DMS 273 treated with DMSO at 0.1 percent for 48 hours (cell line): Measurements from ENCODE around the gene PRR11.
A peak's percentile ranks its signal among the peaks of the same experiment; 100 is the strongest.
"Not testable (repeated sequence)": the region's sequence is repeated elsewhere in the genome, so short reads cannot be mapped to it uniquely, and the experiment has no call there.

Source experiments
- DNase-seq: peaks from one replicate; lab custom pipeline; 2025; lab: John Stamatoyannopoulos, UW

PRR11 gene

DNA sequence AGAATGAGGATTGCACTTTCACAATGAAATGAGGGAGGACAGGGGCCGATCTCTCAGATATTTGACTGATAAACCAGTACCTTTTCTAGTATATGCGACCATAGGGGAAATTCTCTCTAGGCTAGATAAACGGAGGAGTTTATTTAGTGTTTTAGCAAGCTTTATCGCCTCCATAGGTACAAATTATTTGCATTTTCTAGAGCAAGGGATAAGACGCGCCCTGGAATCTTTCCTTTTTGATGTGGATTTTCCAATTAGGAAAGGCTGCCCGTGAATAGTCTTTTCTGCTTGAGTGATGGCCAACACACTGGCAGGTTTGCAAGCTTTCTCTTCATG lies 64.4 kb downstream of the PRR11 start:
- DNase-seq: no peak

DNA sequence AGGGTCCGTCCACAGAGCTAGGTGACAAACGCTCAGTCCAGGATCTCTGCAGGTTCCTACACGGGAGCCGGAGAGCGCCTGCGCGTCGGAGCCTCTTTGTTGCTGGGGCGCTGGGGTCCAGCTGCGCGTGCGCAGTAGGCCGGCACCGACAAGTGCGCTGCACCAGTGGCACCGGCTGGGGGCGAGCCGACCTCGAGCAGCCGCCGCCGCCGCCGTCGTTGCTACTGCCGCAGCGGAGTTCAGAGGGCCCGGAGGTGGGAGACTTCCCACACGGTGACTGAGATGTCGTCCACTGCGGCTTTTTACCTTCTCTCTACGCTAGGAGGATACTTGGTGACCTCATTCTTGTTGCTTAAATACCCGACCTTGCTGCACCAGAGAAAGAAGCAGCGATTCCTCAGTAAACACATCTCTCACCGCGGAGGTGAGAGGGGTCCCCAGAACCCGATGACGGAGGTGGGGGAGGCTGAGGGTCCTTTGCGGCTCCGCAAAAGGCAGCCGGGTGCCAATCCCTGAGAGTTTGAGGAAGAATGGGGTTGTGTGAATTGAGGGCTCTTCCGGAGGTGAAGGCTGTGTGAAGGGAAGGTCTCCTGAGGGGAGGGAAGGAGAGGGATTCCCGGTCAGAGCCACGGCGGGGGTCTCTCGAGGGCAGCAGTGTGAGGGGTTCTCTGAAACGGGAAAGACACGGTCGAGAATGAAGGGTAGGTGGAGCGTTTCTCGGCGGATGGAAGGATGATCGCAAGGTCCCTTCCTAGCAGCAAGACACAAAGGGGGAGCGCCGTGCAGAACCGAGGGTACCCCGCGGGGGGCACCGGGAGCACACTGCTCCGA lies 65.0 kb downstream of the PRR11 start, which contains the start of gene GDPD1:
Gene GDPD1, plus strand, starts transcription at position 184 of the 831 bp plus-strand sequence. Its CDS starts 99 bp downstream, at position 283.
- peak; percentile 87 for DNase-seq

DNA sequence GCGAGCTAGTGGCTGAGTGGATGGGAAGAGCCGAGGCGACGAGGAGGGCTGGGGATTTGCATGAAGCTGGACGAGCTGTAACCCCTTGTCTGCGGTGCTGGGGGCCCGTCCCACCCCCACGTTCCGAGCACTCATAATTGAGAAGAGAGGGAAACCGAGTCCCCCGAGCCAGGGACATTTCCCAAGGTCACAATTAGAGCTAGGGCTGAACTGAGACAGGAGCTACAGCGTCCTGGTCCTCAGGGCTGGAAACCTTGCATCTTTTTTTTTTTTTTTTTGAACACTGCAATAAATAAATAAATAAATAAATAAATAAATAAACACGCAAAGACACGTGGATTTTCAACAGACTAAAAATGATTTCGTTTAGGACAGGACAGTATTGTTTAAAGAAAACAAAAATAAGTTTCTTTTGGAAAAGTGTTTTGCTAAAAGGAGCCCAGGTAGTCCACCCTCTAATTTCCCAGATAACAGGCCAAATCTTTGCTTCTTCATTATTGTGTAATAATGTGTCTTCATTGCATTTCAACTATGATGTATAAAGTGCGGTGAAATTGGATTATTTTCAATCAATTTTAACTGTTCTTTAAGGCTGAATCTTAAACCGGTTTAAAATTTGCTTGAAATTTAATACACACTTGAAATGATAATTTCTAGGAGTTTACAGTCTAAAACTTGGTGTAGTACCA lies 65.8 kb downstream of the PRR11 start:
- no peak for DNase-seq

DNA sequence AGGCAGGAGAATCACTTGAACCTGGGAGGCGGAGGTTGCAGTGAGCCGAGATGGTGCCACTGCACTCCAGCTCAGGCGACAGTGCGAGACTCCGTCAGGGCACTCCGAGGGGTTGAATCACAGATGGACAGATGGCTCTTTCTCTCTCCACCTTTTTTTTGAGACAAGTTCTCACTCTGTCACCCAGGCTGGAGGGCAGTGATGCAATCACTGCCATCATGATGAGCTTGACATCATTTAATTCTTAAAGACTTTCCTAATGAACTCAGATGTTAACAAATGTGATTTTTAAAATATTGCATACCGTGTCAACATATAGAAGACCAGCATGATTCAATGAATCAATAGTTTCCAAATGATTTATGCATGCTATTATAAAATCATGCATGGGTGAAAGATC lies 68.3 kb downstream of the PRR11 start:
- DNase-seq: no peak

DNA sequence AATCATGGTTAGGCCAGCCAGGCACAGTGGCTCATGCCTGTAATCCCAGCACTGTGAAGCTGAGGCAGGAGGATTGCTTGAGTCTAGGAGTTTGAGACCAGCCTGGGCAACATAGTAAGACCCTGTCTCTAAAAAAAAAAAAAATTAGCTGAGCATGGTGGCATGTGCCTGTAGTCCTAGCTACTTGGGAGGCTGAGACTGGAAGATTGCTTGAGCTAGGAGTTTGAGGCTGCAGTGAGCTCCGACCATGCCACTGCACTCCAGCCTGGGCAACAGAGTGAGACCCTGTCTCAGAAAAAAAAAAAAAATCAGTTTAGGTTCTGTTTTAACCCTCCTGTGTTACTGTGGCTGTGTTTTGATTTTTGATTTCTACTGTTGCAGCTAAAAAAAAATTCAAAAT lies 73.0 kb downstream of the PRR11 start:
- DNase-seq: not testable (repeated sequence)

DNA sequence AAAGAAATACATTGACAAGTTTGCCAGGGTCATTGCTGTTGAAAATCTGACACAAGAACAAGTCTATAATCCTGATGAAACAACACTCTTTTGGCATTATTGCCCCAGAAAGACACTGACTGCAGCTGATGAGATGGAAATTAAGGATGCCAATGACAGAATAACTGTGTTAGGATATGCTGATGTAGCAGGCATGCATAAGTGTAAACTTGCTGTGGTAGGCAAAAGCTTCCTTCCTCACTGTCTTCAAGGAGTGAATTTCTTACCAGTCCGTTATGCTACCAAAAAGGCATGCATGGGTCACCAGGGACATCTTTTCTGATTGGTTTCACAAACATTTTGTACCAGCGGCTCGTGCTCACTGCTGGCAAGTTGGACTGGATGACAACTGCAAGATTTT lies 75.2 kb downstream of the PRR11 start:
- DNase-seq: no peak

DNA sequence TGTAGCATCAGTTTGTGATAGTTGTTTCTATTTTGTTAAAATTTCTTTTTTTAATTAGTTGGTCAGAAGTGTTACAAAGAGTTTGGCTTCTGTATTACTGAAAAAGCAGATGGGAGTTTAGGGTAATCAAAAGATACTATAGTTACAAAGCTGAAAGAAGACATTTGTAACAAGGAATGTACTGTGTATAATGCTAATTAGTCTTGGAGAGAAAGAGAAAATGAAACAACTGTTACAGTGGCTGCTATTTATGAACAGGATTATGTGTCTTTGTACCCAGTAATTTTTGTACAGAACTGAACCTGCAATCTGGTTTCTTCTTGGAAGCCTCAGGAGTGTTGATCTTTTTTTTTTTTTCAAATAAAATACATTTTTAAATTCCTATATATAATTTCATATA lies 79.1 kb downstream of the PRR11 start:
- DNase-seq: no peak

DNA sequence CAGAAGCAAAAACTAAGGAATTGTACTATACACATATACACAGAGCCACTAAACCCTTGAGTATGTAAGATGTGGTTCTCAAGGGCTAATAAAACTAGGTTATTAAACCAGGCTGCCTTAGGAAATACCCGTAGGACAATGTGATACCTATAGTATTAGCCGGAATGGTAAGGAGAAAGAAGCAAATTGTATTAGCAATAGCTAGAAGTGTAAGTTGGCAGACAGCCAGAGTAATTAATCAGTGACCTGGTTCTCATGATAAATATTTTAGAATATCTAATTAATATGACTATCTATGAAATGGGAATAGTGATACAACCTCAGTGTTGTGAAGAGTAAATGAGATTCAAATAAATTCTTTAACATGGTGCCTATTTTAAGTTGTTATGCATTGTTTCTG lies 83.4 kb downstream of the PRR11 start:
- no peak for DNase-seq

DNA sequence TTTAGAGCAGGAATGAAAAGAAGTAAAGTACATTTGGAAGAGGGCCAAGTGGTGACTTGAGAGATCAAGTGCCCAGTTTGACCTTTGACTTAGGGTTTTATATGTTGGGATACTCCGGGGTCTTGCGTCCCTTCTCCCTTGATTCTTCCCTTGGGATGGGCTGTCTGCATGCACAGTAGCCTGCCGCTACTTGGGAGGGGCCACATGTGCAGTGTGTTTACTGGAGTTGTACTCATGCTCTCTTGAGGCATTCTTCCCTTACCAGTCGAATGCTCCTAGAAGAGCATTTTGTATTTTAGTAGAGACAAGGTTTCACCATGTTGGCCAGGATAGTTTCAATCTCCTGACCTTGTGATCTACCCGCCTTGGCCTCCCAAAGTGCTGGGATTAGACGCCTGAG lies 88.5 kb downstream of the PRR11 start:
- no peak for DNase-seq
